ENCODE data around the gene GNAQ.

Gene GNAQ

GRCh38 chr9:77985996-77986395, 45.6 kb downstream of the GNAQ start:
- DNase-seq (ENCODE audit: low read depth), result no peak
- no peak overlapping the region for H3K4me3 ChIP-seq (ENCODE audit: low read depth, low read length)
- TF ChIP-seq CTCF (IDR thresholded peaks at IDR 0.05; ENCODE audit: insufficient read depth, low read depth, low read length, missing control alignments), result no peak

GRCh38 chr9:77983320-77983662, 48.3 kb downstream of the GNAQ start:
- no peak overlapping the region for H3K4me3 ChIP-seq (ENCODE audit: low read depth, low read length)
- no peak for TF ChIP-seq CTCF (IDR thresholded peaks at IDR 0.05; ENCODE audit: insufficient read depth, low read depth, low read length, missing control alignments)
- no peak for DNase-seq (ENCODE audit: low read depth)

- no peak overlapping the region for H3K4me3 ChIP-seq (ENCODE audit: low read depth, low read length)
- no peak for TF ChIP-seq CTCF (IDR thresholded peaks at IDR 0.05; ENCODE audit: insufficient read depth, low read depth, low read length, missing control alignments)
- DNase-seq (ENCODE audit: low read depth), result no peak
Observed at GRCh38 chr9:77982581-77983319, 48.9 kb downstream of the GNAQ start.

- TF ChIP-seq CTCF (IDR thresholded peaks at IDR 0.05; ENCODE audit: insufficient read depth, low read depth, low read length, missing control alignments), result no peak
- no peak overlapping the region for H3K4me3 ChIP-seq (ENCODE audit: low read depth, low read length)
Observed at GRCh38 chr9:77981907-77982306, 49.7 kb downstream of the GNAQ start.

GRCh38 chr9:77981332-77981731, 50.3 kb downstream of the GNAQ start:
- no peak overlapping the region for H3K4me3 ChIP-seq (ENCODE audit: low read depth, low read length)
- DNase-seq (ENCODE audit: low read depth), result peak; percentile 33
- no peak for TF ChIP-seq CTCF (IDR thresholded peaks at IDR 0.05; ENCODE audit: insufficient read depth, low read depth, low read length, missing control alignments)

More at GRCh38 chr9:77981907-77982306, 49.7 kb downstream of the GNAQ start:
- no peak for DNase-seq (ENCODE audit: low read depth)

- no peak for DNase-seq (ENCODE audit: low read depth)
- no peak for TF ChIP-seq CTCF (IDR thresholded peaks at IDR 0.05; ENCODE audit: insufficient read depth, low read depth, low read length, missing control alignments)
- H3K4me3 ChIP-seq (ENCODE audit: low read depth, low read length), result no peak overlapping the region
Observed at GRCh38 chr9:77980622-77981021, 51.0 kb downstream of the GNAQ start.
